Measurements from ENCODE around the gene LSS.

DNA sequence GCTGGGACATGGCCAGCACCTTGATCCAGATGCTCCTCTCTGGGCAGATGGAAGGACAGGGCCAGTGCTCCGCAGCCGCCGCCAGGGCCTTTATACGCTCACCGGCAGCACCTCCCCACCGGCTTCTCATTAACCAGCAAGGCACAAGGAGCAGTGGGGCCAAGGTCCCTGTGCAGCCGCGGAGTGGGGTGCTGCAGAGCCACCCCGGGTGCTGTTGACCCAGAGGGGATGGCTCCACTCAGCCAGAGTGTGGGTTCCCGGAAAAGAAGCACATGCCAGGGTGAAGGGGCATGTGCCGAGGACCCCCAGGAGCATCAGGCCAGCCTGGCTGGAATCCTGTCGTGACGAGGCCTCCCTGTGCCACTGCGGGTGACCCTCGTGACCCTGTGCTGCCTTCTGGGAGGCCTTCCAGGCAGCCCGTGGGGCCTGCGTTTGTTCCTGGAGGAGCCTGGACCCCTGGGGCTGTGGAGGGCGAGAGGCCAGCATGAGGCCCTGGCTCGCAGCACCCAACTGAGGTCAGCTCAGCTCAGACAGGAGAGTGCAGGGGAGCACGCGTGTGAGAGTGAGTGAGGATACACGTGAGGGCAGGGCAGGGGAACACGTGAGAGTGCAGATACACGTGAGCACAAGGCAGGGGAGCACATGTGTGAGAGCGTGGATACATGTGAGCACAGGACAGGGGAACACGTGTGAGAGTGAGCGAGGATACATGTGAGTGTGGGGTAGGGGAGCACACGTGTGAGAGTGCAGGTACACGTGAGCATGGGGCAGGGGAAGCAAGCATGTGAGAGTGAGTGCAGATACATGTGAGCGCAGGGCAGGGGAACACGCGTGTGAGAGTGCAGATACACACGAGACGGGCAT, 72.8 kb downstream of the LSS start, which contains the start of gene FTCD:
- TF ChIP-seq CTCF (IDR thresholded peaks at IDR 0.05) (no peak), POLR2A (IDR thresholded peaks at IDR 0.05) (no peak)

All from vagina (tissue), 2 donors.